B cell (primary cell): ENCODE data around the gene PRH2. TPM values are rescaled to one million over a fixed set of nuclear protein-coding genes. Genes with fewer than 3 reads are reported as not detected.

Experiments
- ATAC-seq: fragments of 200-7000 bp; cut with Tn5 transposase; one replicate; pipeline ENCODE4 v1.10.0; 2021; ENCODE audit warnings: low read depth, mild to moderate bottlenecking, moderate number of reproducible peaks, moderate library complexity
- CTCF ChIA-PET: fragments of 350-600 bp; sonication (Branson Sonifier 250); formaldehyde crosslinking; loops from one replicate; lab custom pipeline; 2021; ENCODE audit warnings: antibody characterized with exemption, inconsistent platforms; lab: Charles Lee
- POLR2A ChIA-PET: fragments of 350-600 bp; sonication (Branson Sonifier 250); formaldehyde crosslinking; loops from one replicate; lab custom pipeline; 2021; ENCODE audit warnings: antibody characterized with exemption; lab: Charles Lee
- DNase-seq: peaks from one replicate; pipeline ENCODE4 v3.0.0; 2013
- H2AFZ ChIP-seq: 2 replicates; pipeline ENCODE4 v1.6.1; 2012; ENCODE audit warnings: mild to moderate bottlenecking, low read depth, low read length; ENCODE audit not compliant: insufficient read depth, poor library complexity, severe bottlenecking
- H3K27ac ChIP-seq, 2 donors: 1 replicate in 1 of 2; 2 replicates in 1 of 2; pipeline ENCODE4 v1.5.1; 2012 to 2013; ENCODE audit warnings: low read length in 2 of 2, mild to moderate bottlenecking in 2 of 2, moderate library complexity in 1 of 2
- H3K27me3 ChIP-seq, 4 experiments: fragments of 200-600 bp in 1 of 4; sonication (generic) in 1 of 4; replicated peaks in 1 of 4; 1 replicate in 2 of 4; 2 replicates in 2 of 4; pipeline versions ENCODE4 v1.6.1 to v1.7.0; 2013 to 2016; ENCODE audit warnings: low read length in 3 of 4, mild to moderate bottlenecking in 2 of 4, mixed read lengths in 1 of 4, moderate library complexity in 1 of 4; ENCODE audit not compliant: insufficient read depth in 4 of 4, control insufficient read depth in 3 of 4; ENCODE audit errors: control extremely low read depth in 1 of 4
- H3K36me3 ChIP-seq, 2 experiments: replicated peaks in 1 of 2; 1 replicate in 1 of 2; 2 replicates in 1 of 2; pipeline versions ENCODE4 v1.6.1 to v1.7.1; 2013; ENCODE audit warnings: low read length in 1 of 2; ENCODE audit not compliant: insufficient read depth in 2 of 2, control insufficient read depth in 1 of 2; ENCODE audit errors: control extremely low read depth in 1 of 2, extremely low read depth in 1 of 2
- H3K4me1 ChIP-seq, 2 donors: fragments of 200-600 bp in 1 of 2; sonication (generic) in 1 of 2; 1 replicate in 1 of 2; 2 replicates in 1 of 2; pipeline versions ENCODE4 v1.5.1 to v1.6.1; 2013 to 2017; ENCODE audit warnings: low read length in 2 of 2; ENCODE audit not compliant: control insufficient read depth in 2 of 2, insufficient read depth in 2 of 2
- H3K4me2 ChIP-seq: replicated peaks from 2 replicates; pipeline ENCODE3; 2012; ENCODE audit warnings: mild to moderate bottlenecking, low read depth, low read length; ENCODE audit not compliant: poor library complexity, severe bottlenecking
- H3K4me3 ChIP-seq, 5 experiments: fragments of 200-600 bp in 1 of 5; sonication (generic) in 1 of 5; 1 replicate in 3 of 5; 2 replicates in 2 of 5; pipeline versions ENCODE4 v1.5.1 to v1.7.0; 2011 to 2016; ENCODE audit warnings: low read length in 4 of 5, mild to moderate bottlenecking in 4 of 5, low read depth in 2 of 5, control low read depth in 1 of 5, moderate library complexity in 1 of 5; ENCODE audit not compliant: insufficient read depth in 1 of 5; ENCODE audit errors: control extremely low read depth in 1 of 5, extremely low read depth in 1 of 5
- H3K79me2 ChIP-seq: fragments of 200-600 bp; sonication (generic); one replicate; pipeline ENCODE4 v1.6.0; 2016; ENCODE audit warnings: low read length; ENCODE audit not compliant: control insufficient read depth, insufficient read depth
- H3K9ac ChIP-seq: fragments of 200-600 bp; sonication (generic); 2 replicates; pipeline ENCODE4 v1.6.1; 2017; ENCODE audit warnings: mild to moderate bottlenecking, low read length, moderate library complexity
- H3K9me3 ChIP-seq, 3 donors: one replicate each; pipeline versions ENCODE4 v1.6.1 to v1.7.1; 2013; ENCODE audit warnings: low read length in 2 of 3; ENCODE audit not compliant: control insufficient read depth in 2 of 3, insufficient read depth in 1 of 3; ENCODE audit errors: control extremely low read depth in 1 of 3
- H4K20me1 ChIP-seq: 2 replicates; pipeline ENCODE4 v1.6.0; 2012; ENCODE audit warnings: mild to moderate bottlenecking, low read length; ENCODE audit not compliant: insufficient read depth, control insufficient read depth, poor library complexity, severe bottlenecking
- H3K27ac Mint-ChIP-seq: one replicate; pipeline ENCODE4 v1.8.0; 2021; ENCODE audit warnings: mixed read lengths
- H3K27me3 Mint-ChIP-seq: one replicate; pipeline ENCODE4 v1.8.0; 2021; ENCODE audit warnings: mixed read lengths
- H3K4me1 Mint-ChIP-seq: one replicate; pipeline ENCODE4 v1.8.0; 2021; ENCODE audit warnings: mixed read lengths
- H3K4me3 Mint-ChIP-seq: one replicate; pipeline ENCODE4 v1.8.0; 2021; ENCODE audit warnings: mixed read lengths
- H3K9me3 Mint-ChIP-seq: one replicate; pipeline ENCODE4 v1.8.0; 2022; ENCODE audit warnings: mixed read lengths; ENCODE audit not compliant: insufficient read depth
- EZH2 ChIP-seq: IDR thresholded peaks from 2 replicates; pipeline ENCODE4 v1.6.1; 2012; ENCODE audit warnings: borderline replicate concordance, low read depth, mild to moderate bottlenecking, moderate library complexity, low read length; ENCODE audit not compliant: insufficient read depth, poor library complexity, severe bottlenecking
- WGBS: methylation state at CpG from one replicate; pipeline ENCODE4 v1.1.5; 2013; ENCODE audit warnings: missing lambda C conversion rate; ENCODE audit not compliant: insufficient coverage; 5-methylcytosine and 5-hydroxymethylcytosine counted together
- intact Hi-C: fragments of 100-400 bp; cut with micrococcal nuclease; formaldehyde crosslinking; loops from one replicate; pipeline ENCODE4 v1.10.0; 2022
- polyA plus RNA-seq: library from polyadenylated mRNA; depleted of rRNA; stranded (reverse); fragments of >200 nt; gene quantifications from 2 replicates; pipeline ENCODE4 v1.2.3, GENCODE V29; 2012
- total RNA-seq, 2 donors: library from RNA; stranded (reverse); fragments of 120-200 nt in 1 of 2; gene quantifications; 1 replicate in 1 of 2; 2 replicates in 1 of 2; pipeline versions ENCODE4 v1.2.3 to v1.2.4, GENCODE V29; 2013 to 2022
- TF ChIP-seq, protein P1 (sequence below): fragments of 200-600 bp; IDR thresholded peaks from one replicate; pipeline ENCODE4 v1.8.0; 2022; ENCODE audit warnings: antibody characterized with exemption, mild to moderate bottlenecking

The PRH2 gene
- total and polyA plus RNA-seq, 2 donors (not counting 1 experiment from before 2014, with no cell fraction given): 2.6 TPM; not detected in 1

DNA sequence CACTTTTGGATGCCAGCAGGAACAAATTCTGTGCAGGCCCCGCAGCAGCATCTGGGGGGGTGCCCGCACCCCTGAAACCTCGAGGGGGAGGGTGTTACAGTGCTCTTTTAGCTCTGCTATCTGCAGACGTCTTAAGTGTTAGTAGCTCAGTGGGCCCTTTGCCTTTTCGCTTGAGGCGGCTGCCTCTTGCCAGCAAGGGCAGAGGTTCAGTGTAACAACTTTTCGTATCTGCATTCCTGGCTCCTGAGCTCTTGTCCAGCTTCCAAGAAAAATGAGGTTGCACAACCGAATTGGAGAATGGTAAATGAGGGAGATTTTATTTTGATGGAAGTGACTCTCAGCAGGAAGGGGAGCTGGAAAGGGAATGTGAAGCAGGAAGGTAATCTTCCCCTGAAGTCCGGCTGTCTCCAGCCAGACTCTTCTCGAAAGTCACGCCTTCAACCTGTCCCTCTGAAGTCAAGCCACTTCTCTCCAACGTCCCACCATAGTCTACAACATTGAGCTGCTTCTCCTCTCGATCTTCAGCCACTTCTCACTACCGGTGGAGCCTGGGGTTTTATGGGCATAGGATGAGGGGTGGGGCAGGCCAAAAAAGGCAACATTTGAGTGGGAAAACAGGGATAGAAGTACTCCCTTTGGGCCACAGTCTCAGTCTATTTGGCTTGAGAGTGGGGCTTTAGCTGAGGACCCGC lies 39.9 kb downstream of the PRH2 start:
- Histone ChIP-seq H3K79me2 (no peaks in the 10 kb centered on the region), H3K4me3 (no peak overlapping the region), H3K9ac (no peak overlapping the region), H4K20me1 (peaks cover under 1% of the 10 kb centered on the region), H3K36me3 (peaks cover 0 to 2% of the 10 kb centered on the region in 2 experiments), H3K4me2 (no peak overlapping the region), H3K9me3 (no peaks in the 10 kb centered on the region), H3K4me1 (no peaks in the 10 kb centered on the region), H2AFZ (no peak overlapping the region), H3K27me3 (no peaks in the 10 kb centered on the region), H3K27ac (no peak overlapping the region)
- POLR2A ChIA-PET: no interaction called here
- TF ChIP-seq, protein P1, sequence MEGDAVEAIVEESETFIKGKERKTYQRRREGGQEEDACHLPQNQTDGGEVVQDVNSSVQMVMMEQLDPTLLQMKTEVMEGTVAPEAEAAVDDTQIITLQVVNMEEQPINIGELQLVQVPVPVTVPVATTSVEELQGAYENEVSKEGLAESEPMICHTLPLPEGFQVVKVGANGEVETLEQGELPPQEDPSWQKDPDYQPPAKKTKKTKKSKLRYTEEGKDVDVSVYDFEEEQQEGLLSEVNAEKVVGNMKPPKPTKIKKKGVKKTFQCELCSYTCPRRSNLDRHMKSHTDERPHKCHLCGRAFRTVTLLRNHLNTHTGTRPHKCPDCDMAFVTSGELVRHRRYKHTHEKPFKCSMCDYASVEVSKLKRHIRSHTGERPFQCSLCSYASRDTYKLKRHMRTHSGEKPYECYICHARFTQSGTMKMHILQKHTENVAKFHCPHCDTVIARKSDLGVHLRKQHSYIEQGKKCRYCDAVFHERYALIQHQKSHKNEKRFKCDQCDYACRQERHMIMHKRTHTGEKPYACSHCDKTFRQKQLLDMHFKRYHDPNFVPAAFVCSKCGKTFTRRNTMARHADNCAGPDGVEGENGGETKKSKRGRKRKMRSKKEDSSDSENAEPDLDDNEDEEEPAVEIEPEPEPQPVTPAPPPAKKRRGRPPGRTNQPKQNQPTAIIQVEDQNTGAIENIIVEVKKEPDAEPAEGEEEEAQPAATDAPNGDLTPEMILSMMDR: no peak
- no peak for TF ChIP-seq EZH2
- WGBS: 91% methylated on average over 8 of the region's 15 CpGs
- Mint-ChIP-seq H3K4me3 (no peak overlapping the region), H3K4me1 (peaks cover 3% of the 10 kb centered on the region), H3K9me3 (no peaks in the 10 kb centered on the region), H3K27me3 (no peaks in the 10 kb centered on the region), H3K27ac (no peak overlapping the region)
- DNase-seq (no peak), ATAC-seq (no peak)
- intact Hi-C loops: no loop called here
- CTCF ChIA-PET: no interaction called here

DNA sequence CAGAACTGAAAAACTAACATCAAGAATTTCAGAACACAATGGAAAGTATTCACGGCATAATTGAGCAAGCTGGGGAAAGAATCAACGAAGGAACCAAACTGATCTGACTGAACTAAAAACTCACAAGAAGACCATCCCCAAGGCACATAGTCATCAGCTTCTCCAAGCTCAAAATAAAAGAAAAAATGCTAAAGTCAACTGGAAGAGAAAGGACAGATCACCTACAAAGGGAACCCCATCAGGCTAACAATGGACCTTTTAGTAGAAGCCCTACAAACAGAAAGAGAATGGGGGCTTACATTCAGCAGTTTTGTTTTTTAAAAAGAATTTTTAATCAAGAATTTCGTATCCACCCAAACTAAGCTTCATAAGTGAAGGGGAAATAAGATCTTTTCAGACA lies 45.9 kb downstream of the PRH2 start:
- Mint-ChIP-seq H3K4me1 (no peaks in the 10 kb centered on the region), H3K27me3 (no peaks in the 10 kb centered on the region), H3K4me3 (no peak overlapping the region), H3K27ac (no peak overlapping the region), H3K9me3 (no peaks in the 10 kb centered on the region)
- Histone ChIP-seq H3K36me3 (peaks cover 0 to 2% of the 10 kb centered on the region in 2 experiments), H3K27ac (no peak overlapping the region), H3K9me3 (no peaks in the 10 kb centered on the region), H4K20me1 (peaks cover 4% of the 10 kb centered on the region), H2AFZ (no peak overlapping the region), H3K4me2 (no peak overlapping the region), H3K27me3 (no peaks in the 10 kb centered on the region), H3K79me2 (no peaks in the 10 kb centered on the region), H3K9ac (no peak overlapping the region), H3K4me3 (no peak overlapping the region), H3K4me1 (no peaks in the 10 kb centered on the region)
- ChIA-PET POLR2A (no interaction called here), CTCF (no interaction called here)
- WGBS: 90% methylated on average over 2 of the region's 3 CpGs
- DNase-seq (no peak), ATAC-seq (no peak)
- no peak for TF ChIP-seq EZH2
- TF ChIP-seq, protein P1: no peak
- intact Hi-C loops: no loop called here
